Measurements from ENCODE around the gene JAKMIP1. TPM values are rescaled to one million over a fixed set of nuclear protein-coding genes. Genes with fewer than 3 reads are reported as not detected.

Gene JAKMIP1
- total and polyA plus RNA-seq, 4 donors, result 0.08 to 0.46 (median 0.22) TPM

- peaks cover 0 to 7% (median 1%) of the 10 kb centered on the region in 5 donors for H3K4me1 ChIP-seq (ENCODE audit: control insufficient read depth in 5 of 5, insufficient read depth in 5 of 5, low read length in 5 of 5)
- no peak overlapping the region for H3K27ac ChIP-seq (ENCODE audit: low read depth in 1 of 2, low read length in 1 of 2)
- H3K9me3 ChIP-seq (ENCODE audit: control insufficient read depth in 4 of 4, insufficient read depth in 3 of 4, low read length in 3 of 4), result peaks cover 0 to 14% (median 0%) of the 10 kb centered on the region in 4 donors
- H3K36me3 ChIP-seq (ENCODE audit: control insufficient read depth in 4 of 4, insufficient read depth in 4 of 4, low read length in 4 of 4), result no peaks in the 10 kb centered on the region
- H3K9ac ChIP-seq (ENCODE audit: insufficient read depth in 1 of 2, low read length in 2 of 2), result no peak overlapping the region
- H3K27me3 ChIP-seq (ENCODE audit: control insufficient read depth in 3 of 3, insufficient read depth in 3 of 3, low read length in 2 of 3), result peaks cover 0 to 3% (median 0%) of the 10 kb centered on the region in 3 donors
- DNase-seq (no peak), ATAC-seq (ENCODE audit: insufficient read depth, low FRiP score) (no peak)
- no peak overlapping the region for H3K4me3 ChIP-seq
- 61 to 66% methylated on average over 8 of the region's 8 CpGs for WGBS, 2 donors
- TF ChIP-seq, protein P1, sequence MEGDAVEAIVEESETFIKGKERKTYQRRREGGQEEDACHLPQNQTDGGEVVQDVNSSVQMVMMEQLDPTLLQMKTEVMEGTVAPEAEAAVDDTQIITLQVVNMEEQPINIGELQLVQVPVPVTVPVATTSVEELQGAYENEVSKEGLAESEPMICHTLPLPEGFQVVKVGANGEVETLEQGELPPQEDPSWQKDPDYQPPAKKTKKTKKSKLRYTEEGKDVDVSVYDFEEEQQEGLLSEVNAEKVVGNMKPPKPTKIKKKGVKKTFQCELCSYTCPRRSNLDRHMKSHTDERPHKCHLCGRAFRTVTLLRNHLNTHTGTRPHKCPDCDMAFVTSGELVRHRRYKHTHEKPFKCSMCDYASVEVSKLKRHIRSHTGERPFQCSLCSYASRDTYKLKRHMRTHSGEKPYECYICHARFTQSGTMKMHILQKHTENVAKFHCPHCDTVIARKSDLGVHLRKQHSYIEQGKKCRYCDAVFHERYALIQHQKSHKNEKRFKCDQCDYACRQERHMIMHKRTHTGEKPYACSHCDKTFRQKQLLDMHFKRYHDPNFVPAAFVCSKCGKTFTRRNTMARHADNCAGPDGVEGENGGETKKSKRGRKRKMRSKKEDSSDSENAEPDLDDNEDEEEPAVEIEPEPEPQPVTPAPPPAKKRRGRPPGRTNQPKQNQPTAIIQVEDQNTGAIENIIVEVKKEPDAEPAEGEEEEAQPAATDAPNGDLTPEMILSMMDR (IDR thresholded peaks at IDR 0.05; ENCODE audit: control extremely low read depth, extremely low read depth), result no peak
These were observed 4.7 kb upstream of the JAKMIP1 start for GRCh38 chr4:6204871-6205566.

DNA sequence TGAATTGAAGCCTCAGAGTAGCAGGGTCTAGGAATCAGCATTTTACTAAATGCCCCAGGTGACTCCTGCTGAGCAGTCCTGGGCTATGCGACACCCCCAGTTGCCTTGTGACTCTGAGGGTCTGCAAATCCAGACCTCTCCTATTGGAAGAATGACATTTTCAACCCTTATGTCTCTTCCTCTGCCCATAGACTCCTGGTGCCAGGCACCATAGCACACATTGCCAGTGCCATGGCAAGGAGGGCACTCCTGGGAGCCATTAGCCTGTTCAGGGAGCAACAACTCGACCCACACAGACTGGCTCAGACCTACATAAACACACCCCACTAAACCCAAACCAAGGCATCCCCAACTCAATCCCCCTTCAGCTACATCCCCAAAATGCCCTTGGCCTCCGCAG, 3.7 kb upstream of the JAKMIP1 start:
- no peak overlapping the region for H3K9ac ChIP-seq (ENCODE audit: insufficient read depth in 1 of 2, low read length in 2 of 2)
- DNase-seq, result no peak
- TF ChIP-seq, protein P1 (IDR thresholded peaks at IDR 0.05; ENCODE audit: control extremely low read depth, extremely low read depth), result no peak
- peaks cover 0 to 14% (median 0%) of the 10 kb centered on the region in 4 donors for H3K9me3 ChIP-seq (ENCODE audit: control insufficient read depth in 4 of 4, insufficient read depth in 3 of 4, low read length in 3 of 4)
- H3K4me3 ChIP-seq, result no peak overlapping the region
- no peak overlapping the region for H3K27ac ChIP-seq (ENCODE audit: low read depth in 1 of 2, low read length in 1 of 2)
- ATAC-seq (ENCODE audit: insufficient read depth, low FRiP score), result no peak
- peaks cover 0 to 11% (median 8%) of the 10 kb centered on the region in 5 donors for H3K4me1 ChIP-seq (ENCODE audit: control insufficient read depth in 5 of 5, insufficient read depth in 5 of 5, low read length in 5 of 5)
- peaks cover 0 to 6% (median 0%) of the 10 kb centered on the region in 3 donors for H3K27me3 ChIP-seq (ENCODE audit: control insufficient read depth in 3 of 3, insufficient read depth in 3 of 3, low read length in 2 of 3)
- H3K36me3 ChIP-seq (ENCODE audit: control insufficient read depth in 4 of 4, insufficient read depth in 4 of 4, low read length in 4 of 4), result no peaks in the 10 kb centered on the region
- 89 to 97% methylated on average over 3 of the region's 3 CpGs for WGBS, 2 donors

- DNase-seq, result no peak
- peaks cover 0 to 11% (median 8%) of the 10 kb centered on the region in 5 donors for H3K4me1 ChIP-seq (ENCODE audit: control insufficient read depth in 5 of 5, insufficient read depth in 5 of 5, low read length in 5 of 5)
- no peak for ATAC-seq (ENCODE audit: insufficient read depth, low FRiP score)
- H3K36me3 ChIP-seq (ENCODE audit: control insufficient read depth in 4 of 4, insufficient read depth in 4 of 4, low read length in 4 of 4), result no peaks in the 10 kb centered on the region
- peaks cover 0 to 30% (median 23%) of the 10 kb centered on the region in 3 donors for H3K27me3 ChIP-seq (ENCODE audit: control insufficient read depth in 3 of 3, insufficient read depth in 3 of 3, low read length in 2 of 3)
- 73 to 78% methylated on average over 7 of the region's 7 CpGs for WGBS, 2 donors
- H3K9me3 ChIP-seq (ENCODE audit: control insufficient read depth in 4 of 4, insufficient read depth in 3 of 4, low read length in 3 of 4), result peaks cover 0 to 14% (median 0%) of the 10 kb centered on the region in 4 donors
- TF ChIP-seq, protein P1 (IDR thresholded peaks at IDR 0.05; ENCODE audit: control extremely low read depth, extremely low read depth), result no peak
- no peak overlapping the region for H3K4me3 ChIP-seq
- no peak overlapping the region for H3K9ac ChIP-seq (ENCODE audit: insufficient read depth in 1 of 2, low read length in 2 of 2)
- H3K27ac ChIP-seq (ENCODE audit: low read depth in 1 of 2, low read length in 1 of 2), result no peak overlapping the region
These were observed 1.3 kb upstream of the JAKMIP1 start for GRCh38 chr4:6201580-6202091.
